Body of pancreas (tissue), 4 donors: ENCODE data around the gene GPI. TPM values are rescaled to one million over a fixed set of nuclear protein-coding genes. Genes with fewer than 3 reads are reported as not detected.
A peak's percentile ranks its signal among the peaks of the same experiment; 100 is the strongest.

Source experiments
- ATAC-seq: fragments of 150-250 bp; one replicate; pipeline ENCODE4 v1.9.1; 2016
- DNase-seq, 4 donors: peaks; one replicate each; pipeline ENCODE4 v3.0.0-alpha.2; 2019
- H3K27ac ChIP-seq, 4 donors: fragments of 200-600 bp; sonication (generic); 1 replicate in 3 of 4; 2 replicates in 1 of 4; pipeline versions ENCODE4 v1.5.1 to v1.6.1; 2016 to 2019; ENCODE audit warnings: mild to moderate bottlenecking in 1 of 4, mixed read lengths in 1 of 4, moderate library complexity in 1 of 4
- H3K27me3 ChIP-seq, 2 donors: fragments of 200-600 bp; sonication (generic); one replicate each; pipeline ENCODE4 v1.6.0; 2016; ENCODE audit warnings: mild to moderate bottlenecking in 1 of 2
- H3K36me3 ChIP-seq, 2 donors: fragments of 200-600 bp; sonication (generic); replicated peaks in 1 of 2; 2 replicates each; pipeline ENCODE4 v1.5.1; 2016; ENCODE audit warnings: low read depth in 2 of 2; ENCODE audit not compliant: insufficient read depth in 1 of 2
- H3K4me1 ChIP-seq: fragments of 200-600 bp; sonication (generic); one replicate; pipeline ENCODE4 v1.6.0; 2016
- H3K4me3 ChIP-seq, 2 donors: fragments of 200-600 bp; sonication (generic); 1 replicate in 1 of 2; 2 replicates in 1 of 2; pipeline ENCODE4 v1.5.1; 2016 to 2019
- H3K9me3 ChIP-seq, 3 donors: fragments of 200-600 bp; sonication (generic); 1 replicate in 2 of 3; 2 replicates in 1 of 3; pipeline ENCODE4 v1.5.1; 2016
- CTCF ChIP-seq, 7 experiments: fragments of 450-650 bp in 4 of 7; fragments of 200-600 bp in 3 of 7; sonication (generic) in 3 of 7; IDR thresholded peaks; one replicate each; pipeline ENCODE4 v1.5.1; 2016 to 2019; ENCODE audit warnings: antibody characterized with exemption in 7 of 7
- POLR2A ChIP-seq, 3 donors: fragments of 450-650 bp; IDR thresholded peaks; one replicate each; pipeline ENCODE4 v1.6.1; 2016; ENCODE audit warnings: antibody characterized with exemption in 3 of 3, mild to moderate bottlenecking in 2 of 3
- WGBS, 2 donors: methylation state at CpG; one replicate each; pipeline ENCODE4 v1.1.5; 2017; 5-methylcytosine and 5-hydroxymethylcytosine counted together
- intact Hi-C: fragments of 100-400 bp; cut with DNase I; formaldehyde crosslinking; loops from one replicate; pipeline ENCODE4 v1.15.1; 2023
- total RNA-seq, 2 donors: library from RNA; depleted of rRNA; stranded (reverse); fragments of >200 nt; gene quantifications; one replicate each; pipeline ENCODE4 v1.1.0, GENCODE V29; 2016

GPI gene
- total RNA-seq, 2 donors from 2014 or later: 66.4 to 118 TPM

- no peak for TF ChIP-seq POLR2A (IDR thresholded peaks at IDR 0.05)
- no peak for TF ChIP-seq CTCF (IDR thresholded peaks at IDR 0.05)
- 80 to 83% methylated on average over 4 of the region's 4 CpGs for WGBS, 2 donors
- Histone ChIP-seq H3K27ac (no peak overlapping the region), H3K27me3 (no peaks in the 10 kb centered on the region), H3K4me3 (no peak overlapping the region), H3K4me1 (peaks cover 38% of the 10 kb centered on the region), H3K36me3 (no peaks in the 10 kb centered on the region), H3K9me3 (no peaks in the 10 kb centered on the region)
- ATAC-seq: no peak
- intact Hi-C loops: no loop called here
- DNase-seq: no peak
Observed at GRCh38 chr19:34363094-34363493, 1.9 kb upstream of the GPI start.

GRCh38 chr19:34363930-34364329, 1.1 kb upstream of the GPI start:
- Histone ChIP-seq H3K9me3 (no peaks in the 10 kb centered on the region), H3K27ac (no peak overlapping the region), H3K36me3 (peaks cover 0 to 4% of the 10 kb centered on the region in 2 donors), H3K4me1 (peaks cover 31% of the 10 kb centered on the region), H3K4me3 (no peak overlapping the region), H3K27me3 (no peaks in the 10 kb centered on the region)
- DNase-seq (no peak), ATAC-seq (no peak)
- TF ChIP-seq CTCF (IDR thresholded peaks at IDR 0.05) (no peak), POLR2A (IDR thresholded peaks at IDR 0.05) (no peak)
- intact Hi-C loops: no loop called here
- WGBS, 2 donors: 93 to 94% methylated on average over 5 of the region's 5 CpGs

GRCh38 chr19:34364462-34364829, 550 bp upstream of the GPI start:
- intact Hi-C loops: no loop called here

GRCh38 chr19:34365463-34366401, 736 bp downstream of the GPI start:
- intact Hi-C loops: no loop called here
- DNase-seq (peak; percentile 36 to 68 (median 50)), ATAC-seq (peak; percentile 49)
- TF ChIP-seq POLR2A (IDR thresholded peaks at IDR 0.05): peak in 1 of 3 donors; percentile 22
- TF ChIP-seq CTCF (IDR thresholded peaks at IDR 0.05): no peak
- Histone ChIP-seq H3K27me3 (no peaks in the 10 kb centered on the region), H3K4me3 (peak overlapping the region; percentile 73 to 91), H3K9me3 (no peaks in the 10 kb centered on the region), H3K4me1 (peaks cover 21% of the 10 kb centered on the region), H3K27ac (peak overlapping the region in 3 of 4 donors; percentile 69 to 78 (median 76)), H3K36me3 (peaks cover 0 to 6% of the 10 kb centered on the region in 2 donors)
- WGBS, 2 donors: 7 to 14% methylated on average over 20 to 44 of the region's 45 CpGs

More at GRCh38 chr19:34364462-34364829, 550 bp upstream of the GPI start:
- TF ChIP-seq CTCF (IDR thresholded peaks at IDR 0.05): no peak
- no peak for TF ChIP-seq POLR2A (IDR thresholded peaks at IDR 0.05)
- ATAC-seq: no peak
- H3K27ac ChIP-seq: peak overlapping the region; percentile 37 to 78 (median 72)
- no peaks in the 10 kb centered on the region for H3K27me3 ChIP-seq
- H3K4me3 ChIP-seq: peak overlapping the region in 1 of 2 donors; percentile 29
- peaks cover 0 to 4% of the 10 kb centered on the region in 2 donors for H3K36me3 ChIP-seq
- DNase-seq: no peak
- H3K4me1 ChIP-seq: peaks cover 28% of the 10 kb centered on the region
- 44 to 51% methylated on average over 11 of the region's 11 CpGs for WGBS, 2 donors
- no peaks in the 10 kb centered on the region for H3K9me3 ChIP-seq
